ENCODE measurements around the gene MPG.

DNA sequence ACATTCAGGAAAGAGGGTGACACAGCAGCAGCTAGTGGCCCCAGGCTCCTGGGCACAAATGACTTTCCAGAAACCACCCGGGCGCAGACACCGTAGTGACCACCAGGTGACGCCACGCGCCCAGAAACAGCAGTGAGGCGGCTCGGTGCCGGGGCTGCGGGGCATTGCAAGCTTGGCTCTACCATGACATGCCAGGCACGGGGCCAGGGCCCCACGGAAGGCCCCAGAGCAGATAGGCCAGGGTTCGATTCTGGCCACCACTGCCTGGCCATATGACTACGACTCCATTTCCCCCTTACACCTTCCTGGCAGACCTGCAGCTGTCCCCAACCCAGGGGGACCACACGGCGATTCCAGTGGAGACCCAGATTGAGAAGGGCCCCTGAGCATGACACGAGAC, 12.3 kb upstream of the MPG start:
- TF ChIP-seq, protein P1, sequence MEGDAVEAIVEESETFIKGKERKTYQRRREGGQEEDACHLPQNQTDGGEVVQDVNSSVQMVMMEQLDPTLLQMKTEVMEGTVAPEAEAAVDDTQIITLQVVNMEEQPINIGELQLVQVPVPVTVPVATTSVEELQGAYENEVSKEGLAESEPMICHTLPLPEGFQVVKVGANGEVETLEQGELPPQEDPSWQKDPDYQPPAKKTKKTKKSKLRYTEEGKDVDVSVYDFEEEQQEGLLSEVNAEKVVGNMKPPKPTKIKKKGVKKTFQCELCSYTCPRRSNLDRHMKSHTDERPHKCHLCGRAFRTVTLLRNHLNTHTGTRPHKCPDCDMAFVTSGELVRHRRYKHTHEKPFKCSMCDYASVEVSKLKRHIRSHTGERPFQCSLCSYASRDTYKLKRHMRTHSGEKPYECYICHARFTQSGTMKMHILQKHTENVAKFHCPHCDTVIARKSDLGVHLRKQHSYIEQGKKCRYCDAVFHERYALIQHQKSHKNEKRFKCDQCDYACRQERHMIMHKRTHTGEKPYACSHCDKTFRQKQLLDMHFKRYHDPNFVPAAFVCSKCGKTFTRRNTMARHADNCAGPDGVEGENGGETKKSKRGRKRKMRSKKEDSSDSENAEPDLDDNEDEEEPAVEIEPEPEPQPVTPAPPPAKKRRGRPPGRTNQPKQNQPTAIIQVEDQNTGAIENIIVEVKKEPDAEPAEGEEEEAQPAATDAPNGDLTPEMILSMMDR (conservative IDR thresholded peaks at IDR 0.05; ENCODE audit: low read depth, low read length), result peak; percentile 97
- no peak for TF ChIP-seq EZH2 (IDR thresholded peaks at IDR 0.05; ENCODE audit: borderline replicate concordance, low read depth, low read length, poor library complexity, severe bottlenecking)
